ENCODE data around the gene EMX2.

DNA sequence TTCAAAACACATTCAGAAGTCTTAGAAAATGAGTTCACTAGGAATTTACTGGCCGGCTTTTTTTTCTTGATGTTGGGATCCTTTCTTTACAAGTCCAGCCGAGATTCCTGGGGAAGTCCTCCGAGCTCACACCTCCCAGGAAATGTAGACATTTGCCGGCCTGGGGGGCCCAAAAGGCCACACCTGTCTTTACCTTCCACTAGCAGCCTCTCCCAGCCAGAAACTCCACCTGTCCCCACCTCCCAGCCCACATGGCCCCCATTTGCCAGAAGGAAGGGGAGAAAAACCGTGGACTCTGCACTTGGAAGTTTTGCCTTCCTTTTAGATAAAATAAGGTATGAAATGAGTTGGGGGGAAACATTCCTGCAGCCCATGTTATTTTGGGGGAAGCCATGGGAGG lies 27.6 kb upstream of the EMX2 start:
- TF ChIP-seq, protein P1, sequence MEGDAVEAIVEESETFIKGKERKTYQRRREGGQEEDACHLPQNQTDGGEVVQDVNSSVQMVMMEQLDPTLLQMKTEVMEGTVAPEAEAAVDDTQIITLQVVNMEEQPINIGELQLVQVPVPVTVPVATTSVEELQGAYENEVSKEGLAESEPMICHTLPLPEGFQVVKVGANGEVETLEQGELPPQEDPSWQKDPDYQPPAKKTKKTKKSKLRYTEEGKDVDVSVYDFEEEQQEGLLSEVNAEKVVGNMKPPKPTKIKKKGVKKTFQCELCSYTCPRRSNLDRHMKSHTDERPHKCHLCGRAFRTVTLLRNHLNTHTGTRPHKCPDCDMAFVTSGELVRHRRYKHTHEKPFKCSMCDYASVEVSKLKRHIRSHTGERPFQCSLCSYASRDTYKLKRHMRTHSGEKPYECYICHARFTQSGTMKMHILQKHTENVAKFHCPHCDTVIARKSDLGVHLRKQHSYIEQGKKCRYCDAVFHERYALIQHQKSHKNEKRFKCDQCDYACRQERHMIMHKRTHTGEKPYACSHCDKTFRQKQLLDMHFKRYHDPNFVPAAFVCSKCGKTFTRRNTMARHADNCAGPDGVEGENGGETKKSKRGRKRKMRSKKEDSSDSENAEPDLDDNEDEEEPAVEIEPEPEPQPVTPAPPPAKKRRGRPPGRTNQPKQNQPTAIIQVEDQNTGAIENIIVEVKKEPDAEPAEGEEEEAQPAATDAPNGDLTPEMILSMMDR (conservative IDR thresholded peaks at IDR 0.05 in 1 of 2, IDR thresholded peaks at IDR 0.05 in 1 of 2; ENCODE audit: extremely low read depth in 1 of 2, insufficient read depth in 1 of 2, low read depth in 1 of 2, low read length in 2 of 2) = no peak
- no peak for TF ChIP-seq EZH2 (IDR thresholded peaks at IDR 0.05; ENCODE audit: borderline replicate concordance, low read length)
